Suprapubic skin (tissue), 4 donors: ENCODE results near the gene NT5M. TPM values are rescaled to one million over a fixed set of nuclear protein-coding genes. Genes with fewer than 3 reads are reported as not detected.
A peak's percentile ranks its signal among the peaks of the same experiment; 100 is the strongest.

Experiments used
- DNase-seq, 2 donors: peaks; one replicate each; pipeline ENCODE4 v3.0.0-alpha.2; 2019; ENCODE audit warnings: low spot score in 2 of 2
- H3K27ac ChIP-seq: fragments of 200-600 bp; sonication (generic); one replicate; pipeline ENCODE4 v1.5.1; 2019
- H3K27me3 ChIP-seq: fragments of 200-600 bp; sonication (generic); one replicate; pipeline ENCODE4 v1.5.1; 2019
- H3K36me3 ChIP-seq: fragments of 200-600 bp; sonication (generic); one replicate; pipeline ENCODE4 v1.5.1; 2019
- H3K4me1 ChIP-seq: fragments of 200-600 bp; sonication (generic); one replicate; pipeline ENCODE4 v1.5.1; 2019
- H3K4me3 ChIP-seq: fragments of 200-600 bp; sonication (generic); one replicate; pipeline ENCODE4 v1.5.1; 2019; ENCODE audit warnings: mild to moderate bottlenecking
- H3K9me3 ChIP-seq: fragments of 200-600 bp; sonication (generic); one replicate; pipeline ENCODE4 v1.5.1; 2019
- EP300 ChIP-seq: sonication (generic); formaldehyde crosslinking; IDR thresholded peaks from one replicate; pipeline ENCODE4 v1.6.1; 2017; ENCODE audit warnings: antibody characterized with exemption
- POLR2A ChIP-seq, 2 donors: fragments of 450-650 bp; IDR thresholded peaks; one replicate each; pipeline ENCODE4 v1.6.1; 2017; ENCODE audit warnings: antibody characterized with exemption in 2 of 2, mild to moderate bottlenecking in 2 of 2, moderate library complexity in 2 of 2
- POLR2AphosphoS5 ChIP-seq, 3 donors: sonication (generic); formaldehyde crosslinking; IDR thresholded peaks; one replicate each; pipeline ENCODE4 v1.6.1; 2017; ENCODE audit warnings: antibody characterized with exemption in 3 of 3
- WGBS: methylation state at CpG from one replicate; pipeline ENCODE4 v1.1.5; 2018; 5-methylcytosine and 5-hydroxymethylcytosine counted together
- total RNA-seq, 4 donors: library from RNA; depleted of rRNA; stranded (reverse); fragments of >200 nt; gene quantifications; one replicate each; pipeline ENCODE4 v1.1.0, GENCODE V29; 2016
- TF ChIP-seq, protein P1 (sequence below), 2 donors: fragments of 200-600 bp in 1 of 2; fragments of 450-650 bp in 1 of 2; sonication (generic) in 1 of 2; IDR thresholded peaks; one replicate each; pipeline ENCODE4 v1.5.1; 2016 to 2019; ENCODE audit warnings: antibody characterized with exemption in 2 of 2, mild to moderate bottlenecking in 1 of 2, moderate library complexity in 1 of 2

Gene NT5M
- total RNA-seq, 4 donors from 2014 or later = 1.2 to 4.6 (median 1.9) TPM

DNA sequence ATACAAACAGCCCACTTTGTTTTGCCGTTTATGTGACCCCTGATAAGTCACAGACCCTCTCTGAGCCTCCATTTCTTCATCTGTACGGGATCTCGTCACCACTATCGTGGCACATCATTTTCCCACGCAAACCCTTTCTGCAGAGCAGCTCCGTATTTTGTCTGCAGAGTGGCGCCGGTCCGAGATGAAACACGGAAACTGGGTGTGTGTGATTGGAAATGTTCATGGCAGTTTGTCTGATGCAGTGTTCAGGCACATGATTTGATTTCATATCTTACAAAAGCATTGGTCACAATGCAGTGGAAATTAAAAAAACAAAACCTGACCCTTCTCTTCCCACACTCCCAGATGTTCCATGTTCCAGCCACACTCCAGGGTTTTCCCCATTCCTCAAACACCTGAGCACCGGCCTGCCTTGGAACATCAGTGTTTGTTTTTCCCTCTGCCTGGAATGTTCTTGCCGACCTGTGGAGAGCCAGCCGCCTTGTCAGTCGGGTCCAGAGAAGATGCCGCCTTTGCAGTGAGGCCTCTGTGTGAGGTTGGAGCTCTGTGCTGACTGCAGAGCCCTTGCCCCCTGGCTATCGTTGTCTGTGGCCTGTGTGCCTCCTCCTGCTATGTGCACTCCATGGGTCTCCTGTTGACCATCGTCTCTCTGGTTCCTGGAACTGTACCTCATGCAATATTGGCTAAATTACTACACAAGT is 39.2 kb downstream of the NT5M start:
- peak; percentile 50 to 52 for DNase-seq
- Histone ChIP-seq H3K9me3 (no peaks in the 10 kb centered on the region), H3K27ac (no peak overlapping the region), H3K4me3 (no peak overlapping the region), H3K4me1 (no peaks in the 10 kb centered on the region), H3K27me3 (no peaks in the 10 kb centered on the region), H3K36me3 (no peaks in the 10 kb centered on the region)
- WGBS = 87% methylated on average over 17 of the region's 17 CpGs
- TF ChIP-seq EP300 (no peak), POLR2A (IDR thresholded peaks at IDR 0.05) (no peak), POLR2AphosphoS5 (IDR thresholded peaks at IDR 0.05) (no peak)
- TF ChIP-seq, protein P1, sequence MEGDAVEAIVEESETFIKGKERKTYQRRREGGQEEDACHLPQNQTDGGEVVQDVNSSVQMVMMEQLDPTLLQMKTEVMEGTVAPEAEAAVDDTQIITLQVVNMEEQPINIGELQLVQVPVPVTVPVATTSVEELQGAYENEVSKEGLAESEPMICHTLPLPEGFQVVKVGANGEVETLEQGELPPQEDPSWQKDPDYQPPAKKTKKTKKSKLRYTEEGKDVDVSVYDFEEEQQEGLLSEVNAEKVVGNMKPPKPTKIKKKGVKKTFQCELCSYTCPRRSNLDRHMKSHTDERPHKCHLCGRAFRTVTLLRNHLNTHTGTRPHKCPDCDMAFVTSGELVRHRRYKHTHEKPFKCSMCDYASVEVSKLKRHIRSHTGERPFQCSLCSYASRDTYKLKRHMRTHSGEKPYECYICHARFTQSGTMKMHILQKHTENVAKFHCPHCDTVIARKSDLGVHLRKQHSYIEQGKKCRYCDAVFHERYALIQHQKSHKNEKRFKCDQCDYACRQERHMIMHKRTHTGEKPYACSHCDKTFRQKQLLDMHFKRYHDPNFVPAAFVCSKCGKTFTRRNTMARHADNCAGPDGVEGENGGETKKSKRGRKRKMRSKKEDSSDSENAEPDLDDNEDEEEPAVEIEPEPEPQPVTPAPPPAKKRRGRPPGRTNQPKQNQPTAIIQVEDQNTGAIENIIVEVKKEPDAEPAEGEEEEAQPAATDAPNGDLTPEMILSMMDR (IDR thresholded peaks at IDR 0.05) = no peak

DNA sequence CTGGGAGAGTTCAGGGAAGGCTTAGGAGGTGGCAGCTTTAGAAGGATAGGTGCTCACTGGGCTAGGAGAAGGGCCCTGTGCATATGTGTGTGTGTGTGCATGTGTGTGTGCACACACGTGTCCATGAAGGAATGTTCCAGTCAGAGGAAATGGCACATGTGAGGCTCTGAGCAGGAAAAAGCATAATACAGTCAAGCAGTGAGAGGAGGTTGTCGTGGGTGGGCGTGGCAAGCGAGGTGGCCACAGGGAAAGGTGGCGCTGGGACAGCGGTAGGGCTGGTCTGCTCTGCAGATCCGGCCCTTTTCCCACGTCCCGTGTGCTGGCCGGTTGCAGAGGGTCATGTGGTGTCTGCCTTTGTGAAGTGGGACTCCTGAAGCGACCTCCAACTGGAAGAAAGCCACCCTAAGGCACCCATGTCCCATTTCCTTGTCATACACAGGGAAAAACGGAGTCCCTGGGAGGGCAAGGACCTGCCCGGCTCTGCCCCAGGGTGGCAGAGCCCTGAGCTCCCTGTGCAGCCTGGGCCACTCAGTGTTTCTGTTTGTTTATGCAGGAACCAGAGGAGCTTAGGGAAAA is 40.1 kb downstream of the NT5M start:
- Histone ChIP-seq H3K9me3 (no peaks in the 10 kb centered on the region), H3K4me1 (no peaks in the 10 kb centered on the region), H3K27ac (no peak overlapping the region), H3K27me3 (no peaks in the 10 kb centered on the region), H3K36me3 (no peaks in the 10 kb centered on the region), H3K4me3 (no peak overlapping the region)
- TF ChIP-seq EP300 = no peak
- TF ChIP-seq POLR2A (IDR thresholded peaks at IDR 0.05) = no peak
- no peak for TF ChIP-seq POLR2AphosphoS5 (IDR thresholded peaks at IDR 0.05)
- TF ChIP-seq, protein P1 (IDR thresholded peaks at IDR 0.05) = no peak
- WGBS = 77% methylated on average over 13 of the region's 13 CpGs
- peak; percentile 17 to 53 for DNase-seq

DNA sequence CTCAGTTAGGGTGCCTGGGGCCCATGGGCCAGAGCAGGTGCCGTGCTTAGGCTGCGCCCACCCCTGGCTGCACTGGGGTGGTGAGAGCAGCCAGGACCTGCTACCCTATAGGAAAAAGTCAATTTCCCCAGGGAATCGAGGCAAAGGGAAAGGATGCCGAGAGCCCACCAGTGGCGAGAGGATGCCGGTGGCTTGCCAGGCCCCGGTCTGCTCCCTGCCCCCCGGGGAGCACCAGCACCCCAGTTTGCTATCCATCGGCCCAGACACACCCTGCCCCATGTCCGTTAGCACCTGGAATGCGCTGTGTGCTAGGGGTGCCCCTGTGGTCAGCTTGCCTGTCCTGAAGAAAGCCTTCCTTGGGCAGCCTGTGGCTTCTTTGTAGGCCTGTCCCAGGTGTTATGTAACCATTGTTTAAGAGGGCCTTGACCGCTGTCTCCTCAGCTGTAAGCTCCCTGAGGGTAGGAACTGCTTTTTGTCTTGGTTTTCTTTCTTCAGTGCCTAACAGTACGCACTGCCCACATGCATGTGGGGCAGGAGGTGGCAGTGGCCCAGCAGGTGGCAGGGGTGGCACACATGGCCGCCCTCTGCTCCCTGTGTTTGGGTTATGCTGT is 40.8 kb downstream of the NT5M start:
- DNase-seq = peak; percentile 37 to 41
- H3K4me3 ChIP-seq = no peak overlapping the region
- 100% methylated on average over 7 of the region's 14 CpGs for WGBS
- TF ChIP-seq, protein P1 (IDR thresholded peaks at IDR 0.05) = no peak
- no peak for TF ChIP-seq EP300
- TF ChIP-seq POLR2AphosphoS5 (IDR thresholded peaks at IDR 0.05) = no peak
- TF ChIP-seq POLR2A (IDR thresholded peaks at IDR 0.05) = no peak
- H3K36me3 ChIP-seq = no peaks in the 10 kb centered on the region
- no peaks in the 10 kb centered on the region for H3K4me1 ChIP-seq
- H3K9me3 ChIP-seq = no peaks in the 10 kb centered on the region
- no peak overlapping the region for H3K27ac ChIP-seq
- H3K27me3 ChIP-seq = no peaks in the 10 kb centered on the region

DNA sequence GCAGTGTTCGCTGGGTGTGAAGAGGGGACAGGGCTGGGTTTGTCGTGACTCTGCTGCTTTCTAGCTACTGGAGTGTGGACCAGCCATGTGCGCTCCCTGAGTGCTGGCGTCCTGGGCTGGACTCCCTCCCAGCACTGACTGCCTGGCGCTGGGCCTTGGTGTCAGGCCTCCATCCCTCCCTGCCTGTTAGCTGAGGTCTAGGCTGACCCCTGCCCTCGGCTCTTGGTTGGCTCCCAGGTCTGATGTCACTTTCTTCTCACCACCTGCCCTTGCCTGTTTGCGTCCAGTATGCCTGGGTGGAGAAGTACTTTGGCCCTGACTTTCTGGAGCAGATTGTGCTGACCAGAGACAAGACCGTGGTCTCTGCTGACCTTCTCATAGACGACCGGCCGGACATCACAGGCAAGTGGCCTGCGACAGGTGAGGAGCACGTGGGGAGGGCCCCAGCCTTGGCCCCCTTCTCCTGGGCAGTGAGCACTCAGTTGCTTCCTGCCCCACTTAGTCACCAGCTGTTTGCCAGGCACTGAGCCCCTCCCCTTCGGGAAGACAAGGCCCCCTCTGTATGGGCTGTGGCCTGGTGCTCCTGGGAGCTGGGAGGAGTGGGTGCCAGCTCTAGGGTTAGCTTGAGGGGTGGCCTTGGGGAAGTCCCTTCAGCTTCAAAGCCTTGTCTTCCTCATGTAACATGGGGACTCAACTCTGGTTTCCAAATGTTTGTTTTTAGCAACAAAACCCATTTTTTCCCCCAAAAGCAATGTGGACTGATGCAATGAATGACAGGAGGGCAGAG is 41.5 kb downstream of the NT5M start:
- DNase-seq = peak; percentile 54 to 71
- Histone ChIP-seq H3K4me1 (no peaks in the 10 kb centered on the region), H3K27ac (no peak overlapping the region), H3K9me3 (no peaks in the 10 kb centered on the region), H3K4me3 (no peak overlapping the region), H3K36me3 (no peaks in the 10 kb centered on the region), H3K27me3 (no peaks in the 10 kb centered on the region)
- no peak for TF ChIP-seq POLR2AphosphoS5 (IDR thresholded peaks at IDR 0.05)
- no peak for TF ChIP-seq EP300
- WGBS = 85% methylated on average over 9 of the region's 14 CpGs

DNA sequence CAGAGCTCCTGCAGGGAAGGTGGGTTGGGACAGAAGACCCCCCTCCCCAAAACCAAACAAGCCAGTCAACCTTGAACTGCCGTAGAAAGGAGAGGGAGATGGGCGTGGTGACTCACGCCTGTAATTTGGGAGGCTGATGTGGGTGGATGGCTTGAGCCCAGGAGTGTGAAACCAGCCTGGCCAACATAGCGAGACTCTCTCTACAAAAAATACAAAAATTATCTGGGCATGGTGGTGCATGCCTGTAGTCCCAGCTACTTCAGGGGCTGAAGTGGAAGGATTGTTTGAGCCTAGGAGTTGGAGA is 42.1 kb downstream of the NT5M start:
- no peak for TF ChIP-seq POLR2AphosphoS5 (IDR thresholded peaks at IDR 0.05)
- no peak for TF ChIP-seq EP300
- TF ChIP-seq, protein P1 (IDR thresholded peaks at IDR 0.05) = no peak
- no peak for TF ChIP-seq POLR2A (IDR thresholded peaks at IDR 0.05)
- no peaks in the 10 kb centered on the region for H3K36me3 ChIP-seq
- 71% methylated on average over 4 of the region's 4 CpGs for WGBS
- H3K9me3 ChIP-seq = no peaks in the 10 kb centered on the region
- DNase-seq = peak; percentile 10 to 13
- no peak overlapping the region for H3K27ac ChIP-seq
- no peaks in the 10 kb centered on the region for H3K4me1 ChIP-seq
- H3K4me3 ChIP-seq = no peak overlapping the region
- H3K27me3 ChIP-seq = no peaks in the 10 kb centered on the region
